Pancreas (tissue), 10 donors: Measurements from ENCODE around the gene CIBAR2. TPM values are rescaled to one million over a fixed set of nuclear protein-coding genes. Genes with fewer than 3 reads are reported as not detected.

Source experiments
- ATAC-seq, 4 donors: fragments of 200-7000 bp; cut with Tn5 transposase; one replicate each; pipeline versions ENCODE4 v1.8.0 to v1.9.1; 2020; ENCODE audit warnings: mild to moderate bottlenecking in 4 of 4, moderate library complexity in 4 of 4
- DNase-seq, 6 donors: peaks; one replicate each; pipeline ENCODE4 v3.0.0-alpha.2; 2020
- FAIRE-seq: peaks from 2 replicates; lab custom pipeline; 2012; peaks lifted over from hg19 to GRCh38; lab: Jason Lieb, UNC
- H3K27ac ChIP-seq, 4 donors: fragments of 200-600 bp; sonication (generic); 1 replicate in 3 of 4; 2 replicates in 1 of 4; pipeline versions ENCODE4 v1.5.0 to v1.8.0; 2020
- H3K27me3 ChIP-seq, 4 donors: fragments of 200-600 bp; one replicate each; pipeline ENCODE4 v1.8.0; 2021
- H3K36me3 ChIP-seq, 3 donors: fragments of 200-600 bp; sonication (generic) in 1 of 3; one replicate each; pipeline versions ENCODE4 v1.5.0 to v1.8.0; 2020 to 2021
- H3K4me1 ChIP-seq, 3 donors: fragments of 200-600 bp; one replicate each; pipeline ENCODE4 v1.8.0; 2021
- H3K4me3 ChIP-seq, 4 donors: fragments of 200-600 bp; sonication (generic) in 2 of 4; one replicate each; pipeline versions ENCODE4 v1.5.0 to v1.8.0; 2020 to 2021
- H3K9me3 ChIP-seq, 4 donors: fragments of 200-600 bp; one replicate each; pipeline ENCODE4 v1.8.0; 2021
- WGBS, 2 donors: extraction: QIAGEN DNeasy Blood & Tissue Kit; methylation state at CpG; one replicate each; pipeline ENCODE4 v1.1.7; 2013; 5-methylcytosine and 5-hydroxymethylcytosine counted together
- intact Hi-C, 3 donors: fragments of 100-400 bp; cut with DNase I; formaldehyde crosslinking; loops; one replicate each; pipeline versions ENCODE4 v1.11.1 to v1.14.2; 2022
- polyA plus RNA-seq, 2 donors: library from polyadenylated mRNA; stranded (reverse); fragments of 200-250 nt; gene quantifications; one replicate each; pipeline ENCODE4 v1.2.3, GENCODE V29; 2013
- total RNA-seq, 6 donors: library from RNA; stranded (reverse); fragmentation: NEBNext Ultra II Directional in 4 of 6; extraction: Animal tissue kit (Norgen Biotek cat#: 25700) in 4 of 6; gene quantifications; one replicate each; pipeline versions ENCODE4 v1.2.1 to v1.2.4, GENCODE V29; 2021 to 2023
- TF ChIP-seq, protein P1 (sequence below), 4 donors: fragments of 200-600 bp; sonication (generic) in 3 of 4; IDR thresholded peaks; one replicate each; pipeline versions ENCODE4 v1.5.0 to v1.8.0; 2021; ENCODE audit warnings: antibody characterized with exemption in 4 of 4
- donor health status: healthy with polysubstance abuse.
- donor health status: DM: no; HTN: no; CAD: no; lungs with moderate emphysema.
- donor health status: DM: no; HTN: no; CAD: no.
- donor health status: control.
- donor health status: control.
- donor health status: Bipolar disorder and iron deficiency.
- donor health status: DM: yes; HTN: yes; CAD: no.
- donor health status: DM: no; HTN: no; CAD: no.
- donor health status: DM: no; HTN: no; CAD: no.
- donor health status: DM: yes; HTN: yes; CAD: no.

Gene CIBAR2
- total and polyA plus RNA-seq, 8 donors: 0.05 TPM; not detected in 7

DNA sequence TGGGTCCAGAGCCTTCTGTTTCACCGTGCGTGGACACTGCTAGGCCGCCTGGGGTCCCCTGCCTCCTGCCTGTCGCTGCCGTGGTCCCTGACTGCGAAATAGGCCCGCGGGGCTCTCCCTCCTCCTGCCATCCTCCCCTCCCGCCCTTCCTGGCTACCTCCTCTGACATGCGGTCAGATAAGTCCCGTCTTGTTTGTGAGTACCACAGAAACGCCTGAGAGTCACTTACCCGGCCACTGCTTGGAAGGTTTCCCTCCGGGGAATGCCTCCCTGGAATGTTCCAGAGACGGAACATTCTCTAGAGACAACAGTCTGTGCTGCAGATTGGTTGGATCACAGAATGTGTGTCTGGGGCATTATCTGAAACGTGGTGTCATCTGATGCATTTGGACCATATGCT is 22.7 kb downstream of the CIBAR2 start:
- H3K36me3 ChIP-seq: peaks cover 0 to 4% (median 0%) of the 10 kb centered on the region in 3 donors
- no peaks in the 10 kb centered on the region for H3K27me3 ChIP-seq
- intact Hi-C loops: loop anchor here in 1 of 3 donors (10.0 kb wide), 1 partner anchor 105 kb away; no protein-coding TSS in a partner anchor
- TF ChIP-seq, protein P1, sequence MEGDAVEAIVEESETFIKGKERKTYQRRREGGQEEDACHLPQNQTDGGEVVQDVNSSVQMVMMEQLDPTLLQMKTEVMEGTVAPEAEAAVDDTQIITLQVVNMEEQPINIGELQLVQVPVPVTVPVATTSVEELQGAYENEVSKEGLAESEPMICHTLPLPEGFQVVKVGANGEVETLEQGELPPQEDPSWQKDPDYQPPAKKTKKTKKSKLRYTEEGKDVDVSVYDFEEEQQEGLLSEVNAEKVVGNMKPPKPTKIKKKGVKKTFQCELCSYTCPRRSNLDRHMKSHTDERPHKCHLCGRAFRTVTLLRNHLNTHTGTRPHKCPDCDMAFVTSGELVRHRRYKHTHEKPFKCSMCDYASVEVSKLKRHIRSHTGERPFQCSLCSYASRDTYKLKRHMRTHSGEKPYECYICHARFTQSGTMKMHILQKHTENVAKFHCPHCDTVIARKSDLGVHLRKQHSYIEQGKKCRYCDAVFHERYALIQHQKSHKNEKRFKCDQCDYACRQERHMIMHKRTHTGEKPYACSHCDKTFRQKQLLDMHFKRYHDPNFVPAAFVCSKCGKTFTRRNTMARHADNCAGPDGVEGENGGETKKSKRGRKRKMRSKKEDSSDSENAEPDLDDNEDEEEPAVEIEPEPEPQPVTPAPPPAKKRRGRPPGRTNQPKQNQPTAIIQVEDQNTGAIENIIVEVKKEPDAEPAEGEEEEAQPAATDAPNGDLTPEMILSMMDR (IDR thresholded peaks at IDR 0.05): no peak
- H3K27ac ChIP-seq: no peak overlapping the region
- DNase-seq (peak in 1 of 6 donors; percentile 70), FAIRE-seq (no peak), ATAC-seq (no peak)
- 79 to 83% methylated on average over 16 of the region's 16 CpGs for WGBS, 2 donors
- no peaks in the 10 kb centered on the region for H3K9me3 ChIP-seq
- H3K4me1 ChIP-seq: peaks cover 12 to 17% (median 13%) of the 10 kb centered on the region in 3 donors
- no peak overlapping the region for H3K4me3 ChIP-seq

- FAIRE-seq (no peak), ATAC-seq (no peak), DNase-seq (peak in 1 of 6 donors; percentile 49)
- Histone ChIP-seq H3K9me3 (no peaks in the 10 kb centered on the region), H3K4me1 (peaks cover 12 to 17% (median 13%) of the 10 kb centered on the region in 3 donors), H3K4me3 (no peak overlapping the region), H3K27me3 (no peaks in the 10 kb centered on the region), H3K27ac (no peak overlapping the region), H3K36me3 (peaks cover 0 to 4% (median 0%) of the 10 kb centered on the region in 3 donors)
- TF ChIP-seq, protein P1 (IDR thresholded peaks at IDR 0.05): no peak
- WGBS, 2 donors: 86 to 89% methylated on average over 31 of the region's 31 CpGs
- intact Hi-C loops: loop anchor here in 1 of 3 donors (10.0 kb wide), 1 partner anchor 104 kb away; no protein-coding TSS in a partner anchor
Observed at GRCh38 chr16:85088570-85089199, 23.6 kb downstream of the CIBAR2 start.

GRCh38 chr16:85087899-85088569 is 24.2 kb downstream of the CIBAR2 start:
- TF ChIP-seq, protein P1 (IDR thresholded peaks at IDR 0.05): no peak
- H3K27me3 ChIP-seq: no peaks in the 10 kb centered on the region
- no peak overlapping the region for H3K27ac ChIP-seq
- no peaks in the 10 kb centered on the region for H3K9me3 ChIP-seq
- H3K4me3 ChIP-seq: no peak overlapping the region
- WGBS, 2 donors: 96 to 97% methylated on average over 21 of the region's 21 CpGs
- H3K36me3 ChIP-seq: peaks cover 0 to 4% (median 0%) of the 10 kb centered on the region in 3 donors
- DNase-seq (no peak), FAIRE-seq (no peak), ATAC-seq (no peak)
- H3K4me1 ChIP-seq: peaks cover 12 to 17% (median 13%) of the 10 kb centered on the region in 3 donors
- intact Hi-C loops: loop anchor here in 1 of 3 donors (10.0 kb wide), 1 partner anchor 103 kb away; no protein-coding TSS in a partner anchor

DNA sequence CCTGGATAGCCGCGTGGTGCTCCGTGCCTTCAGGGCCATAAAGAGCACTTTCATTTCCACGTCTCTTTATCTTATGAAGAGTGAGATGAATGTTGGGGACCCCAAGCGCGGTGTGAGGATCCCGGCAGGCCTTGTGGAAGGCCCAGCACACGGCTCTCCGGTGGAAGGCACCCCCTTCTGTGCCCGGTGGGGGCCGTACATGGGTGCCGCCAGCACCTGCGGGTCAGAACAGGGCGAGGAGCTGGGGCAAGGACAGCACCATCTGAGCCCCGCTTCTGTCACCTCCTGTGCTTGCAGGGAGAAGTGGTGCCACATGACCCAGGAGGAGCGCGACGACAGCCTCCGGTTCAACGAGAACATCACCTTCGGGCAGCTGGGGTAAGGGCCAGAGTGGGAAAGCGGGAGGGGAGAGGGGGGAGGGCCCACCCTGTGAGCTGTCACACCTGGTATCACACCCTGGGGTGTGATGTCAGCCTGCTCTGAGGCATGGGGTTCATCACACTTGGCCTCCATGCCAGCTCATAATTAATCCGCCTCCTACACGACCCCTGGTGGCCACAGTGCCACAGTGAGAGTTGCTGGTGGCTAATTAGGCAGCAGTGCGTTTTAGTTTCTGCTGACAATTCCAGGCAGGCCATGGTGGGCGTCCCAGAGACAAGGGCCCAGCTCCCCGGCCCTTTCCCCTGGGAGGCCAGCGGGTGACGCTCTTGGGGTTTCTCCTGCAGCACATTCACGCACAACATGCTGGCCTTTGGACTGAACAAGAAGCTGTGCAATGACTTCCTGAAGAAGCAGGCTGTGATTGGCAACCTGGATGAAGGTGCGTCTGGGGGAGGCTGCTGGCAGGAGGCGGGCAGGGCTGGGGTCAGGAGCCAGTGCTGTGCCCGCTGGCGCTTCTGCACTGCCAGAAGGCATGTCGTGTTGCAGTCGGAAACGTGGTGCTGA is 25.7 kb downstream of the CIBAR2 start:
- no peak overlapping the region for H3K4me3 ChIP-seq
- WGBS, 2 donors: 82 to 88% methylated on average over 36 to 37 of the region's 37 CpGs
- peaks cover 0 to 4% (median 0%) of the 10 kb centered on the region in 3 donors for H3K36me3 ChIP-seq
- ATAC-seq: peak; percentile 26 to 63 (median 41)
- H3K27ac ChIP-seq: no peak overlapping the region
- TF ChIP-seq, protein P1 (IDR thresholded peaks at IDR 0.05): peak; percentile 21 to 44 (median 40)
- FAIRE-seq: no peak
- intact Hi-C loops: loop anchor here in 1 of 3 donors (10.0 kb wide), 1 partner anchor 102 kb away; no protein-coding TSS in a partner anchor
- peak in 4 of 6 donors; percentile 32 to 66 (median 52) for DNase-seq
- no peaks in the 10 kb centered on the region for H3K9me3 ChIP-seq
- no peaks in the 10 kb centered on the region for H3K27me3 ChIP-seq
- peaks cover 12 to 16% (median 12%) of the 10 kb centered on the region in 3 donors for H3K4me1 ChIP-seq
